HG03354 (cell line): ENCODE results near the gene BICD1.

Source experiments
- ATAC-seq: cut with Tn5 transposase; IDR thresholded peaks from one replicate; pipeline ENCODE4 v1.9.1; 2021; ENCODE audit warnings: mild to moderate bottlenecking; ENCODE audit not compliant: unreplicated experiment, poor library complexity, severe bottlenecking

BICD1 gene

GRCh38 chr12:32423559-32423958 is 316.9 kb downstream of the BICD1 start:
- no peak for ATAC-seq

- ATAC-seq = no peak
Observed at GRCh38 chr12:32431025-32431424, 324.4 kb downstream of the BICD1 start.
